ENCODE measurements around the gene SENP8.
A peak's percentile ranks its signal among the peaks of the same experiment; 100 is the strongest.
"Not testable (repeated sequence)": the region's sequence is repeated elsewhere in the genome, so short reads cannot be mapped to it uniquely, and the experiment has no call there.

Gene SENP8

GRCh38 chr15:72155635-72156616, 37.7 kb downstream of the SENP8 start:
- DNase-seq (ENCODE audit: low read depth) = peak; percentile 80

GRCh38 chr15:72156928-72157327, 38.7 kb downstream of the SENP8 start:
- no peak for DNase-seq (ENCODE audit: low read depth)

- no peak for DNase-seq (ENCODE audit: low read depth)
Observed at GRCh38 chr15:72160696-72161245, 42.6 kb downstream of the SENP8 start.

- DNase-seq (ENCODE audit: low read depth) = no peak
Observed at GRCh38 chr15:72161361-72162132, 43.3 kb downstream of the SENP8 start.

GRCh38 chr15:72162569-72162968, 44.4 kb downstream of the SENP8 start:
- no peak for DNase-seq (ENCODE audit: low read depth)

GRCh38 chr15:72163719-72164118, 45.5 kb downstream of the SENP8 start:
- DNase-seq (ENCODE audit: low read depth) = no peak

- DNase-seq (ENCODE audit: low read depth) = no peak
Observed at GRCh38 chr15:72166716-72167417, 48.7 kb downstream of the SENP8 start.

- DNase-seq (ENCODE audit: low read depth) = no peak
Observed at GRCh38 chr15:72167445-72167844, 49.2 kb downstream of the SENP8 start.

GRCh38 chr15:72168131-72168807, 50.1 kb downstream of the SENP8 start:
- DNase-seq (ENCODE audit: low read depth) = no peak

GRCh38 chr15:72168808-72169190, 50.6 kb downstream of the SENP8 start:
- DNase-seq (ENCODE audit: low read depth) = no peak

- no peak for DNase-seq (ENCODE audit: low read depth)
Observed at GRCh38 chr15:72169236-72169920, 51.2 kb downstream of the SENP8 start.

GRCh38 chr15:72169921-72170611, 51.9 kb downstream of the SENP8 start:
- DNase-seq (ENCODE audit: low read depth) = no peak

GRCh38 chr15:72170691-72171090, 52.5 kb downstream of the SENP8 start:
- DNase-seq (ENCODE audit: low read depth) = no peak

GRCh38 chr15:72171978-72172377, 53.8 kb downstream of the SENP8 start:
- DNase-seq (ENCODE audit: low read depth) = not testable (repeated sequence)

GRCh38 chr15:72172796-72173195, 54.6 kb downstream of the SENP8 start:
- no peak for DNase-seq (ENCODE audit: low read depth)

- DNase-seq (ENCODE audit: low read depth) = no peak
Observed at GRCh38 chr15:72173401-72173800, 55.2 kb downstream of the SENP8 start.

GRCh38 chr15:72173864-72174550, 55.8 kb downstream of the SENP8 start:
- DNase-seq (ENCODE audit: low read depth) = no peak

- DNase-seq (ENCODE audit: low read depth) = no peak
Observed at GRCh38 chr15:72174551-72175165, 56.5 kb downstream of the SENP8 start.
